ENCODE data around the gene IMP3.
"Not testable (repeated sequence)": the region's sequence is repeated elsewhere in the genome, so short reads cannot be mapped to it uniquely, and the experiment has no call there.

IMP3 gene

GRCh38 chr15:75650908-75651809 lies 11.1 kb upstream of the IMP3 start:
- DNase-seq (ENCODE audit: low read depth), result no peak

- DNase-seq (ENCODE audit: low read depth), result no peak
Observed at GRCh38 chr15:75649848-75650247, 9.8 kb upstream of the IMP3 start.

GRCh38 chr15:75649045-75649761 lies 9.2 kb upstream of the IMP3 start:
- DNase-seq (ENCODE audit: low read depth), result no peak

GRCh38 chr15:75648156-75649000 lies 8.4 kb upstream of the IMP3 start:
- no peak for DNase-seq (ENCODE audit: low read depth)

GRCh38 chr15:75647370-75648155 lies 7.5 kb upstream of the IMP3 start, which contains the start of gene SNX33:
SNX33 (plus strand) TSS chr15:75647912; CDS start chr15:75649103, 1,191 bp downstream.
- no peak for DNase-seq (ENCODE audit: low read depth)

GRCh38 chr15:75646944-75647364 lies 6.9 kb upstream of the IMP3 start:
- no peak for DNase-seq (ENCODE audit: low read depth)

- DNase-seq (ENCODE audit: low read depth), result no peak
Observed at GRCh38 chr15:75646112-75646943, 6.3 kb upstream of the IMP3 start.

- DNase-seq (ENCODE audit: low read depth), result no peak
Observed at GRCh38 chr15:75644376-75644775, 4.4 kb upstream of the IMP3 start.

GRCh38 chr15:75641603-75642002 lies 1.6 kb upstream of the IMP3 start:
- DNase-seq (ENCODE audit: low read depth), result no peak

GRCh38 chr15:75641179-75641503 lies 1.1 kb upstream of the IMP3 start:
- DNase-seq (ENCODE audit: low read depth), result no peak

GRCh38 chr15:75640483-75641178 lies 607 bp upstream of the IMP3 start:
- DNase-seq (ENCODE audit: low read depth), result no peak

- no peak for DNase-seq (ENCODE audit: low read depth)
Observed at GRCh38 chr15:75639191-75639708, 774 bp downstream of the IMP3 start.

GRCh38 chr15:75637245-75638009 lies 2.6 kb downstream of the IMP3 start:
- DNase-seq (ENCODE audit: low read depth), result no peak

- no peak for DNase-seq (ENCODE audit: low read depth)
Observed at GRCh38 chr15:75636026-75636425, 4.0 kb downstream of the IMP3 start.

- DNase-seq (ENCODE audit: low read depth), result not testable (repeated sequence)
Observed at GRCh38 chr15:75633922-75634321, 6.1 kb downstream of the IMP3 start.

GRCh38 chr15:75631935-75632334 lies 8.1 kb downstream of the IMP3 start:
- DNase-seq (ENCODE audit: low read depth), result no peak

GRCh38 chr15:75625542-75626347 lies 14.3 kb downstream of the IMP3 start, which contains the start of gene SNUPN:
SNUPN (minus strand) TSS chr15:75625725; CDS start chr15:75621051, 4,674 bp downstream.
- DNase-seq (ENCODE audit: low read depth), result no peak

- no peak for DNase-seq (ENCODE audit: low read depth)
Observed at GRCh38 chr15:75622505-75622904, 17.5 kb downstream of the IMP3 start.
